HG03196 (cell line): ENCODE results near the gene WDR91.

Experiments
- ATAC-seq: cut with Tn5 transposase; IDR thresholded peaks from one replicate; pipeline ENCODE4 v1.9.1; 2021; ENCODE audit not compliant: unreplicated experiment

The WDR91 gene

GRCh38 chr7:135211179-135211945 lies at the start of gene WDR91:
TSS of gene WDR91 (minus strand) at chr7:135211526. CDS start at chr7:135211502, 24 bp downstream.
- ATAC-seq, result peak; percentile 78

- no peak for ATAC-seq
These were observed 49.1 kb upstream of the WDR91 start for GRCh38 chr7:135260470-135260869.

GRCh38 chr7:135259702-135260101 lies 48.4 kb upstream of the WDR91 start:
- ATAC-seq, result no peak

GRCh38 chr7:135258585-135258984 lies 47.3 kb upstream of the WDR91 start:
- no peak for ATAC-seq

- no peak for ATAC-seq
These were observed 46.5 kb upstream of the WDR91 start for GRCh38 chr7:135257790-135258189.

- ATAC-seq, result no peak
These were observed 42.8 kb upstream of the WDR91 start for GRCh38 chr7:135253851-135254771.

GRCh38 chr7:135251496-135252391 lies 40.4 kb upstream of the WDR91 start:
- ATAC-seq, result no peak

GRCh38 chr7:135248546-135248945 lies 37.2 kb upstream of the WDR91 start:
- ATAC-seq, result no peak

- ATAC-seq, result no peak
These were observed 36.6 kb upstream of the WDR91 start for GRCh38 chr7:135247746-135248471.

GRCh38 chr7:135246191-135246825 lies 35.0 kb upstream of the WDR91 start:
- no peak for ATAC-seq

- no peak for ATAC-seq
These were observed 34.2 kb upstream of the WDR91 start for GRCh38 chr7:135245226-135246190.

GRCh38 chr7:135242096-135242684 lies 30.9 kb upstream of the WDR91 start:
- ATAC-seq, result no peak

GRCh38 chr7:135240441-135240840 lies 29.1 kb upstream of the WDR91 start:
- ATAC-seq, result no peak

GRCh38 chr7:135239263-135239662 lies 27.9 kb upstream of the WDR91 start:
- no peak for ATAC-seq

GRCh38 chr7:135238112-135238744 lies 26.9 kb upstream of the WDR91 start:
- ATAC-seq, result no peak

GRCh38 chr7:135236727-135237126 lies 25.4 kb upstream of the WDR91 start:
- peak; percentile 88 for ATAC-seq

GRCh38 chr7:135235841-135236240 lies 24.5 kb upstream of the WDR91 start:
- ATAC-seq, result no peak

- no peak for ATAC-seq
These were observed 23.4 kb upstream of the WDR91 start for GRCh38 chr7:135234727-135235126.
